Progenitor cell of endocrine pancreas (in vitro differentiated cells): ENCODE results near the gene KCNMA1. TPM values are rescaled to one million over a fixed set of nuclear protein-coding genes. Genes with fewer than 3 reads are reported as not detected.

Source experiments
- DNase-seq: peaks from one replicate; pipeline ENCODE4 v3.0.0; 2021; ENCODE audit warnings: low spot score; ENCODE audit not compliant: unreplicated experiment
- H3K27ac Mint-ChIP-seq: 2 replicates; pipeline ENCODE4 v1.8.0; 2021; ENCODE audit warnings: mild to moderate bottlenecking, moderate library complexity, mixed read lengths
- H3K27me3 Mint-ChIP-seq: 2 replicates; pipeline ENCODE4 v1.8.0; 2021; ENCODE audit warnings: mixed read lengths
- H3K36me3 Mint-ChIP-seq: 2 replicates; pipeline ENCODE4 v1.8.0; 2022; ENCODE audit warnings: mixed read lengths; ENCODE audit not compliant: insufficient read depth
- H3K4me1 Mint-ChIP-seq: 2 replicates; pipeline ENCODE4 v1.8.0; 2021; ENCODE audit warnings: low read depth, mixed read lengths
- H3K4me3 Mint-ChIP-seq: 2 replicates; pipeline ENCODE4 v1.8.0; 2021; ENCODE audit warnings: low read depth, mild to moderate bottlenecking, moderate library complexity, mixed read lengths
- H3K9me3 Mint-ChIP-seq: 2 replicates; pipeline ENCODE4 v1.8.0; 2021; ENCODE audit warnings: low read depth, mixed read lengths
- CTCF ChIP-seq: fragments of 200-600 bp; sonication (generic); IDR thresholded peaks from one replicate; pipeline ENCODE4 v1.5.0; 2021; ENCODE audit warnings: antibody characterized with exemption, mild to moderate bottlenecking; ENCODE audit not compliant: unreplicated experiment
- total RNA-seq: library from RNA; stranded (reverse); gene quantifications from 2 replicates; pipeline ENCODE4 v1.2.1, GENCODE V29; 2021

The KCNMA1 gene
- total RNA-seq, 1 donor from 2014 or later = 5.8 TPM

DNA sequence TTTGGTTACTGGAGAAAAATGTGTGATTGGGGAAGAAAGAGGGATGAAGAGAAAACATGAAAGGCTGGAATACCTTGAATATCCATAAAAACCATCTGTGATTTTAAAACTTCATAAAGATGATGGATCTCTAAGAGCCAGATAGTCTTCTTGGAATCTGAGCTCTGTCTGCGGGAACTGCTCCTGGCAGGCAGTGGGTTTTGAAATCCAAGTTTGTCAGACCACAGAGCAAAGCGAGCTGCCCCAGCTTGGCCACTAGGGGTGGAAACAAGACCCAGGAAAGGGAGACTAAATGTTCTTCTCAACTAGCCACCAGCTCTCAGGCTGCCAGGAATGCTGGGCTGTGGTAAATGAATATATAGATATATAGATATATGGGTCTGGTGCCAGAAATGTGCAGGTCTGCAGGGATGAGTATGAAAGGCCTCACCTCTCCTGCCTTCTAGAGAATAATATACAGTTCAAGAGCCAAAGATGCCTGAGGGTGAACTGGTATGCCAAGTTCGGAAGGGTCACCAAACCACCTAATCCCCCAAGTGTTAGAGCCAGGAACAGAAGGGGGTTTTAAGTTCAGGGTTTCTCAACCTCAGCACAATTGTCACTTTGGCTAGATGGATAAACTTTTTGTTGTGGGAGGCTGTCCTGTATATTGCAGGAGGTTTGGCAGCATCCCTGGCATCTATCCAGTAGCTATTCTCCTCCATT is 208.8 kb downstream of the KCNMA1 start:
- peak; percentile 21 for DNase-seq
- H3K36me3 Mint-ChIP-seq = no peaks in the 10 kb centered on the region
- peaks cover 7% of the 10 kb centered on the region for H3K4me1 Mint-ChIP-seq
- peaks cover 16% of the 10 kb centered on the region for H3K27me3 Mint-ChIP-seq
- TF ChIP-seq CTCF = peak; percentile 74
- no peak overlapping the region for H3K27ac Mint-ChIP-seq
- no peak overlapping the region for H3K4me3 Mint-ChIP-seq
- H3K9me3 Mint-ChIP-seq = no peaks in the 10 kb centered on the region

GRCh38 chr10:77424257-77424656 is 213.4 kb downstream of the KCNMA1 start:
- H3K9me3 Mint-ChIP-seq = no peaks in the 10 kb centered on the region
- no peak overlapping the region for H3K27ac Mint-ChIP-seq
- no peak for TF ChIP-seq CTCF
- no peaks in the 10 kb centered on the region for H3K36me3 Mint-ChIP-seq
- H3K4me1 Mint-ChIP-seq = peaks cover 3% of the 10 kb centered on the region
- H3K27me3 Mint-ChIP-seq = peaks cover 5% of the 10 kb centered on the region
- no peak for DNase-seq
- H3K4me3 Mint-ChIP-seq = no peak overlapping the region

- TF ChIP-seq CTCF = no peak
- H3K4me1 Mint-ChIP-seq = peaks cover 3% of the 10 kb centered on the region
- no peak overlapping the region for H3K4me3 Mint-ChIP-seq
- no peak for DNase-seq
- peaks cover 8% of the 10 kb centered on the region for H3K27me3 Mint-ChIP-seq
- H3K36me3 Mint-ChIP-seq = no peaks in the 10 kb centered on the region
- H3K27ac Mint-ChIP-seq = no peak overlapping the region
- H3K9me3 Mint-ChIP-seq = no peaks in the 10 kb centered on the region
Observed at GRCh38 chr10:77422491-77423338, 214.9 kb downstream of the KCNMA1 start.

GRCh38 chr10:77421591-77421990 is 216.0 kb downstream of the KCNMA1 start:
- Mint-ChIP-seq H3K27ac (no peak overlapping the region), H3K36me3 (no peaks in the 10 kb centered on the region), H3K4me1 (peaks cover 6% of the 10 kb centered on the region), H3K4me3 (no peak overlapping the region), H3K27me3 (peaks cover 13% of the 10 kb centered on the region), H3K9me3 (no peaks in the 10 kb centered on the region)
- no peak for DNase-seq
- TF ChIP-seq CTCF = no peak

DNA sequence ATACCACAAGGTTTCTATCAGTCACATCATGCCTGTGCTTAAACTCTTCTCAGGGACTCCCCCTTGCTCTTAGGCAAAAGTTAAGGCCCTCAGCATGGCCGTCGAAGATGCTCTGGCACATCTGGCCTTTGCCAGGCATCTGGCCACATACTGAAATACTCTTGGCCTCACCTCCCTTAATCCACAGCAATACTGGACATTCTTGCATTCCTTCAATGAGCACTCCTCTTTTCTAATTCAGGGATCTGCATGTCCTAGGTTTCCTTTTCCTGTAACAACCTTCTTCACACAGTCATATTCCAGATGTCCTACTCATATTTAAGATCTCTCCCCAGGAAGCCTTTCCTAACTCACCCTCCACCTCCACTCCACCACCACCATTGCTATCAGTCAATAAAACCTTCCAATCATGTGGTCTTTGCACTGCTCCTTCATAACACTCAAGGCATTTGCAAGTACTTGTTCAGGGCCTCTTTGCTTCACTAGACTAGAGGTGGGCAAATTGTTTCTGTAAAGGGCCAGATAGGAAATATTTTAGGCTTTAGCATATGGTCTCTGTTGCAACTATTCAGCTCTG is 216.6 kb downstream of the KCNMA1 start:
- Mint-ChIP-seq H3K27me3 (peaks cover 16% of the 10 kb centered on the region), H3K27ac (no peak overlapping the region), H3K36me3 (no peaks in the 10 kb centered on the region), H3K4me1 (peaks cover 7% of the 10 kb centered on the region), H3K9me3 (no peaks in the 10 kb centered on the region), H3K4me3 (no peak overlapping the region)
- no peak for DNase-seq
- TF ChIP-seq CTCF = no peak
